HG03432 (cell line): Measurements from ENCODE around the gene PTGDR.

Experiments
- ATAC-seq: cut with Tn5 transposase; IDR thresholded peaks from one replicate; pipeline ENCODE4 v1.9.1; 2021; ENCODE audit warnings: mild to moderate bottlenecking, moderate library complexity; ENCODE audit not compliant: unreplicated experiment

Gene PTGDR

DNA sequence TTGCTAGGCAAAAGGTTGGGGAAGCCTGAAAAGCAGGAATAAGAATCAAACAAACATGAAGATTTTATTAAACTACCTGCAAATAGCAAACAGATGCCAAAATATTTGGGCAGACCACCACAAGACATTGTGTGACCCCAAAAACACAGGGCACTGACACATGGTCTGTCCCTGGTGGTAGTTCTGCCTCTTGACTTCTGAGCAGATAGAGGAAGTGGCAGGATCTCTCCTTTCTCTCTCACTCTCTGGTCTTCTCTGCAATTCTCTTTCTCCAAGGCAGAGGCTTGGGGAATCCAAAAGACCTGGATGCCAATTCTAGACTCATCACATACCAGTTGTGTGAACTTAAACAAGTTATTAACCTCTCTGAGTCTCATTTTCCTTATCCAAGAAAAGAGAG is 4.3 kb upstream of the PTGDR start:
- no peak for ATAC-seq

DNA sequence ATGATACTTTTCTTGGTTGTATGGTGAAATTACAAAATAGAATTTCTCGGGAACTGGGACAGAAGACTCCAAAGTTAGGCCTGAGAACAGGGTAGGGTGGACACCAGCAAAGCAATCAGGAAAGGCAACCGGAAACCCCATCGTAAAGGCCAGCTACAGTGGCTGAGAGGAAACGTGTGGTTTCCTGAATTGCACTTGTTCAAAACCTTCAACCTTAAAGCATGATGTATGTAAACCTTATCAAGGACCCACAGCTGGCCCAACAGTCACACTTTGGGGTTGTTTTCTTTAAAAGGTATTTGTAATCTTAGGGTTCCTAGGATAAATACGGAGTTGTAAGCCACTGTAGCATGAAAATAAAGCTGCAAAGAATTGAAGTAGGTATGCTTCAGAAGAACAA is 2.2 kb upstream of the PTGDR start:
- ATAC-seq = no peak

DNA sequence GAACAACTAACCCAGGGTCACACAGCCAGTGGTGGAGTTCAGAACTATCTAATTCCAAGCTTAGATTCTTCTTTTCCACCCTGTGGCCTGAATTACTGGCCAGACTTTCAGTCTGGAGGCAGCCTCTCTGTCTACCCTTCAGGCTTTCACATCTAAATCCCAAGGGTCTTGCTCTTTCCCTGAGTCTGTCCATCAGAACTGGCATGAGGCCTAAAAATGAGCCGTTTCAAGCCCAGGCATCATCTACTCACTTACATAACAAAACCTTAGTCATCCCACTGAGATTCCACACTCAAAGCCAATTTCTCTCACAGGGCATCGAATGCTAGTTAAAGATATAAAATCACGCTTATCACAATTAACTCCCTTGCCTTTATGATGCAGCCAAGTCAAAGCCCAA is 1.3 kb upstream of the PTGDR start:
- no peak for ATAC-seq

DNA sequence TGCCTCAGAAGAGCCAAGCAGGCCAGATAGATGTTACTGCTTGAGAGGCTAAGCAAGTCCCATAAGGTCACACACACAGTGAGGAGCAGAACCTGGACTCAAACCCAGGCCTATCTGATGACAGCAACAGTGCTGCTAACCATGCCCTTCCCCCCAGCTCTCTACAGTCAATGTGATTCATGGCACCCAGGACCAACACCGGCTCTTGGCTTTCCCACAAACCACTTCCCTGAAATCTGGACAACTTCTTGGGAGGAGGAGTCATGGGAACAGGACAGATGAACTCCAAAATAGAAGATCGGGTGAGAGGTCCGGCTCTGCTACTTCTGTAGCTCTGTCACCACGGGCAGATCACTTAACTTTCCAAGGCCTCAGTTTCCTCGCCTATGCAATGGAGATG is 716 bp upstream of the PTGDR start:
- ATAC-seq = no peak

DNA sequence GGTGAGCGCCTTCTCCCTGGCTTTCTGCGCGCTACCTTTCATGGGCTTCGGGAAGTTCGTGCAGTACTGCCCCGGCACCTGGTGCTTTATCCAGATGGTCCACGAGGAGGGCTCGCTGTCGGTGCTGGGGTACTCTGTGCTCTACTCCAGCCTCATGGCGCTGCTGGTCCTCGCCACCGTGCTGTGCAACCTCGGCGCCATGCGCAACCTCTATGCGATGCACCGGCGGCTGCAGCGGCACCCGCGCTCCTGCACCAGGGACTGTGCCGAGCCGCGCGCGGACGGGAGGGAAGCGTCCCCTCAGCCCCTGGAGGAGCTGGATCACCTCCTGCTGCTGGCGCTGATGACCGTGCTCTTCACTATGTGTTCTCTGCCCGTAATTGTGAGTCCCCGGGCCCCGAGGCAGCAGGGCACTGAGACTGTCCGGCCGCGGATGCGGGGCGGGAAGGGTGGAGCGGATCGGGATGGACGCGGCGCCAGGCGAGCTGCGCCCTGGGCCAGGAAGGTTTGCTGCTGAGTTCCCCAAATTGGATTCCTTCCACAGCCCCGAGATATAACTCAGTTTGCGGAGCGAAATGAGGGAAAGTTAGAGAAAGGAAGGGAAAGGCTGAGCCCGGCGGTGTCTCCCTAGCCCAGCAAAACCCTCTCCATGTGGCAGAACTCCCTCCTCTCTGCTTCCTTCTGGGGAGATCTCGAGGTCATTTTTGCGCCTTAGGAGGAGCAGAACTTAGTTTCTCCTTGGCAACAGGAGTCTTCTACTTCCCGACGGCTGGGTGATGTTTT is 972 bp downstream of the PTGDR start:
- ATAC-seq = no peak

DNA sequence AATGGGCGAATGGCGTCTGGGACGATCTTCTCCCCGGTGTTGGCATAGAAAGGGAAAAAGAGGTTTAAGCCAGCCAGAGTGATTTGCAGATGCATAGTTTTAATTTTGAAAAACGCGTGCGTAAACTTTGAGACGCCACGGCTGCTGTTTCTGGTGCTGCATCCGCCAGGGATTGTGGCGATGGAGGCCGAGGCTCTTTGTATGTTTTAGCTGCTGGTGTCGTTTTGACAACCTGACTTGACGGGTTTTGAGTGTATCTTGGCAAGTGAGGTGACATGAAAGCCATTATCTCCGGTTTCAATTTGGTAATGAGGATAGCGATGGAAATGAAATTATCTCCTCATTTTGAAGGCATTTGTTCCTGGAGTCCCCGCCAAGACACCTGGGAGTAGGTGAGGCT is 1.6 kb downstream of the PTGDR start:
- no peak for ATAC-seq

DNA sequence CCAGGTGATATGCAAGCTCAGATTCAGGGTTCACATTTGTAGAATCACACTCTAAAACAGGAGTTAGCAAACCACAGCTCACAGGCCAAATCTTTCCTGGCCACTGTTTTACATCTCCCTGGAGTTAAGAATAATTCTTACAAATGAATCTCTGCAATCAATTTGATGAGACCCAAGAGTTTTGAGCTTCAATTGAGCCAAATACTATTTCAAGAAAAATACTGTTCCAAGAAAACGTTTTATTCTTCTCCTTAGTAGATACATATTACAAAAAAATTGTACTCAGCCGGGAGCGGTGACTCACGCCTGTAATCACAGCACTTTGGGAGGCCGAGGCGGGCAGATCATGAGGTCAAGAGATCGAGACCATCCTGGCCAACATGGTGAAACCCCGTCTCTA is 2.5 kb downstream of the PTGDR start:
- no peak for ATAC-seq

DNA sequence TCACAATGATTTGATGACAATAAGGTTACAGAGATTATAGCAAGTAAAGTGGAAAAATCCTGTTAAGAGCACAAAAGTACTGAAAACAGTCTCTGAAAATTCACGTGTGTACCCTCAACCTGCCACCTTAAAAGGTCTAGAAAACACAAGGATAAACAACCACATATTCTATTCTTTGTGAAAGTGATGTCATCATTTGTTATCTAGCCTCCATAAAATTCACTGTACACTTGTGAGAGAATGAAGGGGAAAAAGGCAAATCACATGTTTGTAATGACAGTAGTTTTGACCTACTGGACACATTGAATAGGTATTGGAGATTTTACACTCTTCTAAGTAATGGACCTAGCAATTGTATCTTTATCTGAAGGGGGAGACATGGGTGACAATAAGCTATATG is 4.0 kb downstream of the PTGDR start:
- no peak for ATAC-seq

DNA sequence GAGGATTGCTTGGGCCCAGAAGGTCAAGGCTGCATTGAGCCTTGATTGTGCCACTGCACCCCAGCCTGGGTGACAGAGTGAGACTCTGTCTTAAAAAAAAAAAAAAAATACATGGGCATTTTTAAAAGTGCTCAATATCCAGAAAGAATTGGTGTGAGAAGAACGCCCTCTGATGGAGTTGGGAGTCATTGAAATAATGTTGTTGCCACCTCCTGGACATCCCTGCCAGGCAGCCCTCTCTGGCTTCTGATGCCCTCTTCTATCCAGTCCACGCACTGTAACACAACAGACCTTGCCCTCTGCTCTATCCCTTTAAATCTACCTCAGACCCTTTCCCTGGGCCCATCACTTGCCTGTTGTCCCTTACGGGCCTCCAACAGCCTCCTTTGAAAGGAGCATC is 4.9 kb downstream of the PTGDR start:
- ATAC-seq = no peak

DNA sequence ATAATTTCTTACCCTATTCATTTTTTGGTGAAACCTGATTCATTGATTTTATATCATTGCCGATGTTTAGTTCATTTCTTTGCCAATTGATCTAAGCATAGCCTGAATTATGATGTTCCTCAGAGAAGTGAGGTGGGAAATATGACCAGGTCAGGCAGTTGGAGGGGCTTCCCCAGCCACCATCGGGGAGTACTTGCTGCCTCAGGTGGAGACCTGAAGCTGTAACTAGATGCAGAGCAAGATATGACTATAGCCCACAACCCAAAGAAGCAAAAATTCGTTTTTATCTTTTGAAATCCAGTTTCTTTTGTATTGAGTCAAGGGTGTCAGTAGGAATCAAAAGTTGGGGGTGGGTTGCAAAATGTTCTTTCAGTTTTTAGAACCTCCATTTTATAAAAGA is 7.9 kb downstream of the PTGDR start:
- ATAC-seq = no peak

DNA sequence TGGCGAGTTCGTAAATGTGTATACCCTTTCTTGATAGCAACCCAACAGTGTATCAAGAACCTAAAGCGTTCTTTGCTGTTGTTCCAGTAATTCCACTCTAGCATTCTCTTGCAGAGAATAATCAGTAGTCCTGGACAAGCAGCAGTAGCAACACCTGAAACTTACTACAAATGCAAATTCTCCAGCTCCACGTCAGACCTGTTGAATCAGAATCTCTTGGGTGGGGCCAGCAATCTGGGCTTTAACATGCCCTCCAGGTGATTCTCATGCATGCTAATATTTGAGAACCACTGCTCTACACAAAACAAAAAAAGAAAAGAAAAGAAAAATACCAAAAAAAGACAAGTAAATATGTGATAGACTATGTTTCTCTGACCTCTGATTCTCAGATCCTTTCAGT is 10.1 kb downstream of the PTGDR start:
- no peak for ATAC-seq

DNA sequence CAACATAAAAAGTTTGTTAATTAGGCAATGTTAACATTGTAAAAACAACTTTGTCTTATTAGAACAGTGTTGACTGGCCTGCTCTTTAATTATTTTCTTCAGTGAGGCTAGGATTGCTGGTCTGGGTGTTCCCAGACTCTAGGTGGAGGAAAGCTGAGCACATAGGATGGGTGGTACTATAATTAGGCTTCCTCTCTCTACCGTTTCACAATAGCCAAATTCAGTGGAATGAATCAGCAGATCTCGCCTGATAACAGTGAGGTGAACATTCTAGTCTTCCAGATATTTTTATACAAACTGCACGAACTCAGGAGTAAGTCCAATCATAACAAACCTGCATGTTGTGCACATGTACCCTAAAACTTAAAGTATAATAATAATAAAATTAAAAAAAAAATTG is 11.9 kb downstream of the PTGDR start:
- no peak for ATAC-seq

DNA sequence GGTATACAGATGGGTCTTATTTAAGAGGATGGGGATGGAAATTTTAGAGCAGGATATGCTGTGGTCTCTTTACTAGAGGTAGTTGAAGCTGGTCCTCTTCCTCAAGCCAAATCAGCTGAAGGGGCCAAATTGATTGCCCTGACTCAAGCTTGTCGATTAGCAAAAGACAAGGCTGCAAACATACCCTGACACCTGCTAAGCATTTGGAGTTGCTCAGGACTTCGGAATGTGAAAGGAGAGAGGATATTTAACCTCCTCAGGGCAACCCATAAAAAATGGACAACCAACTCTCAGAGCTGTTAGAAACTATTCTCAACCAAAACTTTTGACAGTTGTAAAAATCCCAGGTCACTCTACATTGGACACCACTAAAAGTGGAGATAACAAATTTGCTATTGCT is 15.6 kb downstream of the PTGDR start:
- ATAC-seq = no peak

DNA sequence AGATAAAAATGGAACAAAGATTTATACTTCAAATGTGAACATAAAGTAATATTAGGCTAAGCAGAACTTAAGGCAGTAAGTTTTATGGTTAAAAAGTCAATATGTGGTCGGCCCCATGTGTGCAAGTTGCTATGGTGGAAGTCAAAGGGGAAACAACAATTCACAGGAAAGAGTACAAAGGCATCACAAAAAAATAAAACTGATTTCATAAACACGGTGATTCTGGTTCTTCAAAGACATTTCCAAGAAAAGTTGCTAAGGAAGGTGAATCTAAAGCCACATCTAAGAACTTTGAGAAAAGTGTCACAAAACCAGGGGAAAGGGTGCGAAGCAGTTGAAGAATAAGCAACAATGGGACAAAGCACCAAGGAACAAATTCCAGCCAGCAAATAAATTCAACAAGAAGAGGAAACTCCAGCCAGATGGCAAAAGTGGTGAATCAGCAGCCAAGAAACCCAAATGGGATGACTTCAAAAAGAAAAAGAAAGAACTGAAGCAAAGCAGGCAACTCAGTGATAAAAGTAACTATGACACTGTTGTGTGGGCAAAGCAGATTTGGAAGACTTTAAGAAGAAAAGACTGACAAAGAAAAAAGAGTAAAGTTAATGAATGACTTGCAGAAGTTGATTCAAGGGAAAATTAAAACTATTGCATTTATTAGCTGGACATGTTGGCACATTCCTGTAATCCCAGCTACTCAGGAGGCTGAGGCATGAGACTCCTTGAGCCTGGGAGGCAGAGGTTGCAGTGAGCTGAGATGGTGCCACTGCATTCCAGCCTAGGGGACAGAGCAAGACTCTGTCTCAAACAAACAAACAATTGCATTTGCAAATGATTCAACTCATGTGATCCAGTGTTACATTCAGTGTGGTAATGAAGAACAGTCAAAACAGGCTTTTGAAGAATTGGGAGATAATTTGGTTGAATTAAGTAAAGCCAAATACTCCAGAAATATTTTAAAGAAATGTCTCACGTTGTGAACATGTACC is 19.5 kb downstream of the PTGDR start:
- ATAC-seq = no peak

DNA sequence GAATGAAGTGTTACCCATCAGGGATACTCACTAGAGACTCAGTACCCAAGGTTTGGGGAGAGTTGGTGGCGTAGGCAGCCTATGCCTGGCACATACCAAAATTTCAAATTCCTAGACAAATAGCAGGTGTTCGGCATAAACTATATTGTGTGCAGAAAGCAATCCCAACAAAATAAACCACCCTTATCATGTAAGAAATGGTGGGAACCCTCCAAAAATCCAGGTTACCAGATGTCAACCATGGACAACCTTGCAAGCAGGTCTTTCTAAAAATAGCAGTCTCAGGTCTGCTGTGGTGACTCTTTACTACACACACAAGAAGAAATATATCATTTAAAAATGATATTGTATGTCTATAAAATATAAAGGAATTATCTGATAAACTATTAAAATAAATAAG is 28.9 kb downstream of the PTGDR start:
- no peak for ATAC-seq

DNA sequence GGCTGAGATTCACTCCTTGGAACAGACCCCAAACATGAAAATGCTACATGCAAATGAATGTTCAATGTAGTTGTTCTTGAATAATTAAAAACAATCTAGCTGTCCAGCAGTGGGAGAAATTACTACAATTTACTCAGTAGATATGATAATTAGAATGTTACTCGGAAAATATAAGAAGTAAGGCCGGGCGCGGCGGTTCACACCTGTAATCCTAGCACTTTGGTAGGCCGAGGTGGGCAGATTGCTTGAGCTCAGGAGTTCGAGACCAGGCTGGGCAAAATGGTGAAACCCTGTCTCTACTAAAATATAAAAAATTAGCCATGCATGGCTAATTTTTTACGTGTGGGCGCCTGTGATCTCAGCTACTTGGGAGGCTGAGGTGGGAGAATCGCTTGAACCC is 31.3 kb downstream of the PTGDR start:
- ATAC-seq = no peak

DNA sequence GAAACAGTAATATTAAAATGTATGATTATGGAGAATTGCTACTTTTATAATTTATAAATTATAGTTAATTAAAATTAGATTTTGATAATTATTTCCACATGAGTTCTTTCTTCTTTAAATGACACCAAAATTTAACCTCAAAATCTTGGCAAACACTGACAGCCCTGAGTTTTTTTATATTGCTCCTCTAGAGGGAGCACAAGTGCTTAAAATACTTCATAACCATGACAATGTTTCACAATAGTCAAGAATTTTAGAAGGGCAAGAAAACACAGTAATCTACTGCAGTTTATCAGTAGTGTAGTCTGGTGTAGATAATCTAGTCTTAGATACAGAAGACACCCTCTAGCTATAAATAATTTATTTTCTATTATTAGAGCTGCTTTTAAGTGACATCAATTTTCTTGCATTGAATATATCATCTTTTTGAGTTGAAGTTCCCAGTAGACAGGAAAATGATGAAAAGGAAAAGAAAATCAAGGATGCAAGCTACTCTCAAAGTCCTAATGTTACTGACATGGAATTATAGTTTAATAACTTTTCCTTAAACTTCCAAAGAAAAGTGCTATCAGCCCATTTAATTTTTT is 32.3 kb downstream of the PTGDR start:
- peak; percentile 44 for ATAC-seq

DNA sequence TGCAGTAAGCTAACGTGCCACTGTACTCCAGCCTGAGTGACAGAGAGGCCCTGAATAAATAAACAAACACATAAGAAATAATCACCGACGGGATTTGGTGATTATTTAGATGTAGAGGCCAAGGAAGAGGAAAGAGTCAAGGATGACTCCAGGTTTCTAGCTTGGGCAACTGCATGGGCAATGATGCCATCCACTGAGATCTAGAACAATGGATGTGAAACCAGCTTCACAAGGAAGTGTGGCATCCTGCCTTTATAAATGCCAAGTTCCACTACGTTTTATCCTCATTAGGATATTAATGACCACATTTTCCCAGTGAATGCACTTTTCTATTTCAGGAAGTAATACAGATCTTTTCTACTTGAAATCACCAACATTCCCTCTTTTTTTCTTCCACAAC is 35.7 kb downstream of the PTGDR start:
- no peak for ATAC-seq

DNA sequence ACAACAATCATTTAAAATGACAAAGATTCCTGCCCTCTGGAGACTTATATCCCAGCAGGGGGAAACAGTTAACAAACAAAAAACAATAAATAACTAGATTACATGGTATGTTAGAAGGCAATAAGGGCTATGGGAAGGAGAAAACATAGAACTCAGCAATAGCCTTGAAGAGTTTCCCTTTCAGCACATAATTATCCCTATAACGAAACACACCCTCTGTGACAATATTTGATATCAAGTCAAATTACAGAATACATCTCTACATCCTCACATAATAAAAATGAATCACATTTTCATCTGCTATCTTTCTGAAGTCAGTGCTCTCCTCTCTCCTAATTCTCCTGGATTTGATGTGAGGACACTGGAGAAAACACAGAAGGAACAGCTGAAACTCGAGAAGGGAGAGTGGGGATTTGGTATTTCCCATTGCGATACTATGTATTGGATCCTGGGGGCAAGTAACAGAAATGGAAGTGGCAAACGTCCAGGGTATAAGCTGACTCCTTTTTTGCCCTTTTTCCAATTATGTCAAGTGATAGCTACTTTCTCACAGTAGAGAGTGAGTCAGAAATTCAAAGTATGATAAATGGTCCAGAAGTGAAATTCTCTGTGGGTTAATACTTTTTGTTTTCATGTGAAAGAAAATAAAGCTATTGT is 36.9 kb downstream of the PTGDR start:
- ATAC-seq = no peak

DNA sequence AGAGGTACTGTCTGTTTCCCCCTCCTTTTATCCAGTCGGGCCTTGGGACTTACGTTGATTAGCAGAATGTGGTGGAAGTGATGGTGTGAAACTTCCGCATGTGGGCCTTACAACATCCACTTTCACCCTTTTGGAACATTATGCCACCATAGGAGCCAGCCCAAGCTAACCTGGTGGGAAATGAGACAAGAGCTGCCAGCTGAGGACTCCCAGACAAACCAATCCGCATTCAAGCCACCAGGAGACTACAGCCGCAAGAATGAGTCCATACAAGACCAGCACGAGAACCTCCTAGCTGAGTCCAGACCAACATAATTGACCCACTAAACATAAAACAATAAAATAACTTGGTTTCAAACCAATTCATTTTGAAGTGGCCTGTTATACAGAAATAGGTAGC is 37.5 kb downstream of the PTGDR start:
- no peak for ATAC-seq

DNA sequence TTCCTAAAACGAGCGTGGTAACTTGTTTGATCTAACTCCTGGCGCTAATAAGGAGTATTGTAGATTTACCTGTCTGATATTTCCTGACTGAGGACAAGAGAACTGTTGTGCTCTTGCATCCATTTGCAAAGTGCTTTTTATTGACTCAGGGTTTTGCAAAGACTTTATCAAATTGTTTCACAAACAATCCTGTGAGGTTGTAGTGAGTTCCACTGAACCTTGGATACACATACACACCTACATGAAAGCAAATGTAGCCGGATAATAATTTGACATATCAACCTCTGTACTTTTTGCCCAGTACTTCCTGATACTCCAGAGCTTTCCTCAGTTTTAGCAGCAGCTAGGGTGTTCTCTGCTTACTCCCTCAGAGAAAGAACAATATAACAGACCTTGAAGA is 39.9 kb downstream of the PTGDR start:
- ATAC-seq = no peak
